GM21526 (cell line): ENCODE results near the gene KCNJ1.

Experiments used
- ATAC-seq: cut with Tn5 transposase; IDR thresholded peaks from one replicate; pipeline ENCODE4 v1.9.1; 2021; ENCODE audit warnings: moderate library complexity; ENCODE audit not compliant: unreplicated experiment, low FRiP score

KCNJ1 gene

DNA sequence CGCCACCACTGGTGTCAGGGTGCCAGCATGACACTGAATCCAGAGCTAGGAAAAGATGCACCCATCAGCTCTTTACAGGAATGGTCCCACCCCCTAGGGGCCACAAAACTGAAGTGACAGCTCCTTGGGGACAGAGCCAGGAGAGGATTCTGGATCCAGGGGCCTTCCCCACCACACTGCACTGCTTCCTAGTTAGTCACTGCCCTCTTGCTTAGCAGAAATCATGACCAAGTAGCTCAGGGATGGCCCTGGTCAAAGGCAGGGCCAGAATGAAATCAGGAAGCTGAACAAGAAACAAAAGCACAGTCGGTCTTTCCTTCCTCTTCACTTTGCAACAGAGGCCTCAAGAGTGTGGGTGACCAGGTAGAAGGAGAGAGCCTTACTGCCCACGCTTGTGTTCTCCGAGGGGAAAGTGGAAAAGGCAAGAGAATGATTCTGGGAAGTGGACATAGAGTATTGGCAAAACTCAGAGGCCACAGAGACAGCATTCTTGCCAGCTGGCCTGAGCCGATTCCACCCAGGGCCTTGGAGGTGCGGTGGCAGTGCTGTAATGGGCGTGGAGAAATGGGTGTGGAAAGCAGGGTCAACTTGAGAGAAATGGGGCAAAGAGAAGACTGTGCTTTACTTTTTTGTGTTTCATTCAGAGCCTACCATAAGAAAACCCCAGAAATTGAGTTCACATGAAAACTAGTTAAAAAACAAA, 39.8 kb downstream of the KCNJ1 start:
- ATAC-seq = no peak

DNA sequence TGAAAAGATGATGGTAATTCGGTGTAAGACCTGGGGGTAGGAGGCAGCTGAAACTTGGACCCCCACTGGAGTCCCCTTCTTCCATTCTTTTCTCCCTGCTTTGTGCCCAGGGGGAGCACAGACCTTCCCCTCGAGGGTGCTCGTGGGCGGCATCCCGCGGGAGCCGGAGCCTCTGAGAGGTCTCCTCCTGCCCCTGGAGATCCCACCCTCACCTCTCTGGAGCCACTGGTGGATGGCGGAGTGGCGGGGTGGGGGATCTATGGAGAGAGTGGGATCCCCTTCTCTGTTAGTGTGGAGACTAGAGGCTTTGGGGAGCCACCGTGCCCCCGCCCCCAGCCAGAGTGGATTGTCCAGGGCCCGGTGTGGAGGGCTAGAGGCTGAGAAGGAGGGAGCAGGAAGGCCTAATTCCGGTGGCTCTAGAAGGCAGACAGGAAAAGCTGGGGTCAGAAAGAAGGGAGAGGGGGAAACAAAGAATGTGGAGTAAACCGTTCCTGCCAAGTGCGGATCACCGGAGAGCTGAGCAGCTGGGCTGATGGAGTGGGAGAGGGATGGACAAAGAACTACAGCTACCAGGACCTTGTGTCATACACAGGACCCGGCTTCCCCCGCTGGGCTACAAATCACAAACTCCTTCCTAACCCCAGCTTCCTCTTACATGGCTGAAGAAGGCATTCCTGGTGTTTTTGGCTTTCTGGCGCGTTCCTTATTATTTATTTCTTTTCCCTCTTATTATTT, 41.9 kb downstream of the KCNJ1 start:
- ATAC-seq = no peak

DNA sequence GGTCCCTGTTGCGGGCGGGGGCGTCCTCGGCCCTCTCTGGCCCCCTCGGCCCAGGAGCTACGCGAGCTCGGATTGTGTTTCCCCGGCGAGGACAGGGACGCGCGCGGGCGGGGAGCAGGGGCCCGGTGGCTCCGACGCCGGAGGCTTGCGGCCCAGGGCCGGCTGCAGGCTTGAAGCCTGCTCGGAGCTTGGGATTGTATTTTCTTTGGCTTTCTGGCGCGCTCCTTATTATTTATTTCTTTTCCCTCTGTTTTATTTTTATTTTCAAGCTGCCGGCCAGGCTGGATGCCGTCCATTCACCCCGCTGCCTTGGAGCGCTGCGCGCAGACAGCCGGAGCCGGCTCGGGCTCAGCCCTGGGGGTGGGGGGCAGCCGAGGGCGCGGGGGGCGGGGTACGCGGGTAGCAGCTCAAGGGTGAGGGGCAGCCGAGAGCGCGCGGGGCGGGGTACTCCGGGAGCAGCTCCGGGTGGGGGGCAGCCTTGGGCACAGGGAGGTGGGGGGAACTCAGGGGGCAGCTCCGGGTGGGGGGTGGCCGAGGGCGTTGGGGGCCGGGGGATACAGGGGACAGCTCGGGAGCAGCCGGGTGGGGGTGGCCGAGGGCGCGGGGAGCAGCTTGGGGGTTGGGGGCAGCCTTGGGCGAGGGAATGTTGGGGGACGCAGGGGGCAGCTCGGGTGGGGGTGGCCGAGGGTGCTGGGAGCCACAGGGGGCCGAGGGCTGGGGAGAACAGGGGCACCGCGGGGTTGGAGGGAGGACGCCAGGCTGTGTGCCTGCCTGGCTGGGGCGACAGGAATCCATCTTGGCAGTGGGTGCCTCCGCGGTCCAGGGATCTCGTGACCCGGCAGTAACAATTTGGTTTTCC, 42.7 kb downstream of the KCNJ1 start:
- ATAC-seq = no peak

GRCh38 chr11:128823753-128824152, 43.3 kb downstream of the KCNJ1 start:
- ATAC-seq = no peak

DNA sequence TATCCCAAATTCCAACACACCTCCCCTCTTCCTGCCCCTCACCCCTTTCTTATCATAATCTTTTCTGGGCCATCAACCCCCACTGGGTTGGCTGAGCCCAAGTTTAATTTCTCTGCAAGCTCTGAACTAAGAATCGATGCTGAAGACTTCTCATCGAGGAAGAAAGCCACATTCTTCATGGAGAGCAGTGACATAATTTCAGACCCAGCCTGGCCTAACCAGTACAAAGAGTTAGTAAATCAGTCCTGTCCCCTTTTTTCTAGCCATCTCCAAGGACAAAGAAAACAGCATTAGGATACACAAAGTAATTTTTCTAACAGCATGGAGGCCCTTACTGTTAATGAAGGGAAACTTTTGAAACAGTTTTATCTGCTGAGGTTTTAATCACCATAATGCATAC, 45.0 kb downstream of the KCNJ1 start:
- ATAC-seq = no peak

DNA sequence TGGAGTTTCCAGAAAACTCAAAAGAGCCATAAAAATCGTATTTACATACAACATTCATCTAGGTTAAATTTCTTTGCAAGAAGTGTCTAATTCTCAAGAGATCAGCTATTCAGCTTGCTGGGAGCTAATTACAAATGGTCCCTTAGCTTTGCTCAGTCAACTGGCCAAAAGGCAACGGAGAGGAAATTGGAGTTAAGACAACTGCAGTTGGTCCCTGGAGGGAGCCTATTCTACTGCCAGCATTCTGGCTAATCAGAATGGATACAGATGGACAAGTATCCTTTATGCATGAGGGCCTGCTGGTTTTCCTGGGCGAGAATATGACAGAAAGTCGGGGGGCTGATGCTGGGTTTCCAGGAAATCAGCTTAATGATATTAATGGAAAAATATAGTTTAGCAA, 45.5 kb downstream of the KCNJ1 start:
- ATAC-seq = no peak

- ATAC-seq = no peak
Observed at GRCh38 chr11:128819198-128819597, 47.9 kb downstream of the KCNJ1 start.

DNA sequence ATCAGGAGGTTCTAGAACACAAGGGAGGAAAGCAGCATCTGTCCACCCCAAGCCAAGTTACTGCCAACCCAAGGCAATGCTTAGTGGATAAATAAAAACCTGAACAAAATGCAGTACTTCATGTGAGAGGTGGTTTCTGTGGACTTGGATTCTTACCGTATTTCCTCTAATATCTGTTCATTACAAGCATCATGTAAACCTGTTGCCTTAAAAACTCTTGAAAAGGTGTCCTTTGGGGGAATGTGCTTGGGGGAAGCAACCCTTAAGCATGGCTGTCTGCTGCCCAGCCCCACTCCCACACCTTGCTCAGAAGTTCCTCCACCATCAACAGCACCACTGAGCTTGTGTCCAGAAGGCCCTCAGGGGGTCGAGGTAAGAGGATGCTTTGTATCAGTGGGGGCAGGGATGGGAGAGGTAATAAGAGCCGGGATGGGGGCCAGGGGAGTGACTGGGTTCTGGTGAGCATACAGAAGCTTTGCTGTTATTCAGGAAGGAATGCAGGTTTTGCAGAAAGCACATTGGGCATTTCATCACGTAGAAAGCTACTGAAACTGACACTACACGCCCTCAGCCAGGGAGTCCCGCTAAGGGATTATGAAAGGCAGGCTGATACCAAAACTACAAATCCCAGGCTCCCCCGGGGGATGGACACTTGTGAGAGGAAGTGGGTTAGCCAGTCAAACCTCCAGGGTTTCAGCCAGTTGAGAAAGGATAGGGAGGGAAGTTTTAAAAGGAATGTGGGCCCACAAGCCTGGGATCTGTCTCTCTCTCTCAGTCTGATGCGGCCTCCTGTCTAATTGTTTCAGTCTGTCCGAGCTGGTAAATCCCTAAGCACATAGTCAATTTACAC, 52.0 kb downstream of the KCNJ1 start:
- no peak for ATAC-seq

DNA sequence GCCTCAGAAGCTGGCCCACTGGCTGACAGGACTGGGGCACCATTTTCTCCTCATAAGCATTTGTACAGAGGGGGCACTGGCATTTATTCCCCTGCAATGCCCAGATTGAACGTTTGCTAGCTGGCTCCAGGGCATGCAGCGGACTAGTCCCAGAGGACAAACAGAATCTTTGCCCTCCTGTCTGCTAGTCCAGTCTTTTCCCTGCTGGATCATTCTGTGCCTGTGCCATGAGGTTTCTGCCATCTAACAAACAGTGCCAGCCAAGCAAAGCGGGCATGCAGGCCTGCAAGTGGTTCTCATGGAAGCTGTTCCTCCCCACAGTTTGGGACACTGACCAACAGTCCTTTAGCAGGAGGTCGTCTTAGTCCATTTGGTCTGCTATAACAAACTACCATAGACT, 53.4 kb downstream of the KCNJ1 start:
- no peak for ATAC-seq

GRCh38 chr11:128810784-128811514, 56.1 kb downstream of the KCNJ1 start:
- ATAC-seq = no peak

DNA sequence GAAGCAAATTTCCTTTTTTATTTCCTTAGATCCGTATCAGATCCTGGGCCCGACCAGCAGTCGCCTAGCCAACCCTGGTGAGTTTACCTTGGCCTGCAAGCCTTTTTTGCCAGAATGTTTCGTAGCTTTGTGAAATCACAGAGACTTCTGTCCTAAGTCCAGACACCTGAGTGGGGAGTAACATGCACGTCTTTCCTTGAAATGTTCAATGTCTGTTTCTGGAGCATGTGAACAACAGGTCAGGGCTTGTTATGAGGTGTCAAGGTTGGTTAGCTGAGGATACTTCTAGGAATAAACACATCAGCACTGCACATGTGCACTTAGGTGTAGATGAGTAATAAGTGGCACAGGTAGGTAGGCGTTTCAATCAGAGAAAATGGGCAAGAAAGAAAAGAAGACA, 58.0 kb downstream of the KCNJ1 start:
- ATAC-seq = no peak

GRCh38 chr11:128807909-128808308, 59.2 kb downstream of the KCNJ1 start:
- no peak for ATAC-seq

DNA sequence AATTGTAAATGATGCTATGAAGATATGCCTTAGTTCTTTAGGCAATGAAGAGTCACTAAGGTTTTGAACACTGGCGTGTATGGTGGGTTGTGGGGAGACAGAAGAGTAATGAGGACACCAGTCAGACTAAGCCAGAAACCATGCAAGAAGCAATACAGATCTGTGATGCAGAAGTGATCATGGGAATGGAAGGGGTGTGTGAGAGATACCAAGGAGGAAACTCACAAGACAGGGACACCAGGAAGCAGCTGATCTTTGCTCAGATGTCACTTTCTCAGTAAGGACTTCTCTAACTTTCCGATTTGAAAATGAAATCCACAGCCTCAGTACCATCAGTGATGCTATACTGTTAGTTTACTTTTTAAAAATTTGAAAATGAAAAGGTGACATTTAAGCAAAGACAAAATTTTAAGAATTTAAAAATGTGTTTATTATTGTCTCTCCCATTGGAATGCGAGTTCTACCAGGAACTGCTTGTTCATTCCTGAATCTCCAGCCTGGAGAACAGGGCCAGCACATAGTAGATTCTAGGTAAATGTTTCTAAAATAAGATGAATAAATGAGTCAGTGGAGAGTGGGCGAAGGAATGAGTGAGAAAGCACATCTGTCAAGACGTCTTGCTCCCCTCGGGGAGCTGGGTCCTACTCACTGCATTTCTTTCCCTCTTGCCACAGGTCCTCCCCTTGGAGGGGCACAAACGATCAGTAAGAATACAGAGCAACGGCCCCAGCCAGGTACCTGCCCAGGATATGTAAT, 60.4 kb downstream of the KCNJ1 start:
- ATAC-seq = no peak

DNA sequence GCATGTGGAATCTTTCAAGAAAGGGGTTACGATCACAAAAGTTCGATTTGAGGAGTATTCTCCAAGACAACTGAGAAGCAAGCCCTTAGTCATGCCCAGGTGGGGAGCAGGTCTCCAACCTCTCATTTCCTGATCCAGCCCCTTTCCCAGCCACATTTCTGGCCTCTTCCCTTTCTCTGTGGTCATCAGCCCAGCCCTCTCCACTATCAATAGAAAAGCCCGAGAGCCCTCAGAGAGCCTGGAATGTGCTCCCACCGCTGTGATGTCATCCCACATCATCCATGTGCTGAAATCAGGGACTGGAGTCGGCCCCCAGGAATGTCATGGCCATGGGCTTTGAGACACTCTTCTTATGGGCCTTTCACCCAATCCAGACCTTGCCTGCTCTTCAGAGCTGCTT, 62.6 kb downstream of the KCNJ1 start:
- no peak for ATAC-seq

GRCh38 chr11:128803449-128804245, 63.4 kb downstream of the KCNJ1 start:
- no peak for ATAC-seq

- ATAC-seq = no peak
Observed at GRCh38 chr11:128803011-128803410, 64.1 kb downstream of the KCNJ1 start.

- ATAC-seq = no peak
Observed at GRCh38 chr11:128802358-128802981, 64.6 kb downstream of the KCNJ1 start.

GRCh38 chr11:128800871-128801417, 66.2 kb downstream of the KCNJ1 start:
- no peak for ATAC-seq
